Retina (tissue), 1 donor: Measurements from ENCODE around the gene SLC17A7.

ENCODE experiments used
- DNase-seq: peaks from one replicate; pipeline ENCODE4 v3.0.0-alpha.2; 2016

Gene SLC17A7

GRCh38 chr19:49403404-49404187 lies 37.7 kb downstream of the SLC17A7 start:
- peak; percentile 37 for DNase-seq

- DNase-seq, result no peak
Observed at GRCh38 chr19:49400029-49400428, 41.3 kb downstream of the SLC17A7 start.

GRCh38 chr19:49398931-49399330 lies 42.4 kb downstream of the SLC17A7 start:
- DNase-seq, result no peak

DNA sequence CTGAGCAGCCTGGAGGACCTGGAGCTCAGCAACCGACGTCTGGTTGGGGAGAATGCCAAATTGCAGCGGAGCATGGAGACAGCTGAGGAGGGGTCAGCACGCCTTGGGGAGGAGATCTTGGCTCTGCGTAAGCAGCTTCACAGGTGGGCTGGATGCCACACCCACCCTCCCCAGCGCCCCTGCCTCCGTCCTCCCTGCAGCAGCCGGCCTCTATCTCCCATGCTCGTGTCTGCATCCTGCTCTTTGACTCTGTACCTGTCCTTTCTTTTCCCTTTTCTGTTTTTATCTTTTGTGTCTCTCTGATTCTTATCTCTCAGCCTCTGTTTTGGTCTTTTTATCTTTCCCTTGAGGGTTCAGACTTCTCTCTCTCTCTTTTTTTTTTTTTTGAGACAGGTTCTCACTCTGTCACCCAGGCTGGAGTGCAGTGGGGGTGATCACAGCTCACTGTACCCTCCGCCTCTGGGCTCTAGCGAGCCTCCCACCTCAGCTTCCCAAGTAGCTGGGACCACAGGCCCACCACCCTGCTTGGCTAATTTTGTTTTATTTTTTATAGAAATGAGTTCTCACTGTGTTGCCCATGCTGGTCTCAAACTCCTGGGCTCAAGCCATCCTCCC lies 43.2 kb downstream of the SLC17A7 start:
- no peak for DNase-seq

- DNase-seq, result no peak
Observed at GRCh38 chr19:49396738-49397505, 44.4 kb downstream of the SLC17A7 start.

DNA sequence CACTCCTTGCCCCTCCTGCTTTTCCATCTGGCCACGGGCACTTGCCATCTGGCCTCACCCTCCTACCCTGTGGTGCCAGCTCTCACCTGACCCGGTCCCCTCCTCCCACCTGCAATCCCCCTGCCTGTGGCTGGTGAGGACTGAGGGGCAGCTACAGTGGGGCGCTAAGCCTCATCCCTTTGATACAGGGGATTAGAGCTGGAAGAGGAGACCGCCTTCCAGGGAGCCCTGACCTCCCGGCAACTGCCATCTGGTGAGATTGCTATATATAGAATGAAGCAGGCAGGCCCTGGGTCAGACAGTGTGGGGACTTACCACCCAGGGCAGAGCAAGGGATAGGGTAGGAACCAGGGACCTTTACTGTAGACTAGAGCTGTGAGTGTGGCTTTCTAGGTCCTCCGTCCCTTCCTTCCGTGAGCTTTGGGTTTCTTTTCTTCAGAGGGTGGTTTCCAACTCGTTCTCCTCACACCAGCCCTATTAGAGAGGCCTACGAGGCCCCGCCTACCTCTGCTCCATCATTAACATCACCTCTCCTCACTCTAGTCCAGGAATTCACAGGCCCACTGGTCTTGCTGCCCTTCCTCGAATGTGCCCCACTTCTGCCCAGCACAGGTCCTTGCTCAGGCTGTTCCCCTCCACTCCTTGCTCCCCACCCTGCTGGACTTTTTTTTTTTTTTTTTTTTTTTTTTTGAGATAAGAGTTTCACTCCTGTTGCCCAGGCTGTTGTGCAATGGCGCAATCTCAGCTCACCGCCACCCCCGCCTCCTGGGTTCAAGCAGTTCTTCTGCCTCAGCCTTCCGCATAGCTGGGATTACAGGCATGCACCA lies 45.5 kb downstream of the SLC17A7 start:
- no peak for DNase-seq

DNA sequence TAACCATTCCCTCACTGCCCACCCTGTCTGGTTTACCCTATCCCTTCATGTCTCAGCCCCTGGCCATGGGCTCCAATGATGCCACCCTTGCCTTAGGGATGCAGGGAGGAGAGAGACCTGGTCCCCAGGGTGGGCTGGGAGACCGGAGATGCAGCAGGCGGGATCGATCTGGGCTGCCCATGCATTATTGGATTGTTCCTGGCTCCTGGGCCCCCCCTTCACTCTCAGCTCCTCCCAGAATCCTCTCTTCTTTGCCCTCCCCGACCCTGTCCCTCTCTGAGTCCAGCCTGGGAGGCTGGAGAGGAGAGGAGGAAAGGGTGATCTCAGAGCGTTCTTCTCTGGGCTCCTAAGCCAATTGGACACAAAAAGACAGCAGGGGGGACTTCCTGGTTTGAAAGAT lies 47.4 kb downstream of the SLC17A7 start:
- DNase-seq, result peak; percentile 33

- DNase-seq, result peak; percentile 80
Observed at GRCh38 chr19:49391581-49392399, 49.5 kb downstream of the SLC17A7 start.

GRCh38 chr19:49390929-49391359 lies 50.4 kb downstream of the SLC17A7 start:
- DNase-seq, result no peak

GRCh38 chr19:49390131-49390928 lies 51.0 kb downstream of the SLC17A7 start:
- DNase-seq, result no peak

GRCh38 chr19:49389406-49389805 lies 51.9 kb downstream of the SLC17A7 start:
- no peak for DNase-seq

DNA sequence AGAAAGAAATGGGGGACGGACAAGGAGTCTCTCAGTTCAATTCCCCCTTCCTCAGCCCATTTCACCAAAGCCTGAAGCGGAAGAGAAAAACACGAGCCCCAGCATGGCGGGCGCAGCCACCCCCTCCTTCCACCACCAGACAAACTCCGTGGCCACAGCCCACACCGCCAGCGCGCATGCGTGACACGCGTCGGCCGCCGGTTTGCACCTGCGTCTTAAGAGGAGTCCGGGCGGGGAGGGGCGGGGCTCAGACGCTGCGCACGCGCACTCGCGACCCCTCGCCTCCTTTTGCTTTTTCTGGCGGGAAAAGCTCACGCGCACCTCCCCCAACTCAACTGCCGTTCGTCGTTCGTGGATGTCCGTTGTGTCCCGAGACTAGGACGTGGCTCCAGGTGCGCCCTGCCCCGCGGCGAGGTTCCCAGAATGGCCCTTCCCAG lies 53.4 kb downstream of the SLC17A7 start, which contains the start of gene KASH5:
TSS of gene KASH5 (plus strand) at position 314 of the 437 bp plus-strand sequence. CDS start 2,635 bp downstream, outside the sequence.
- no peak for DNase-seq

DNA sequence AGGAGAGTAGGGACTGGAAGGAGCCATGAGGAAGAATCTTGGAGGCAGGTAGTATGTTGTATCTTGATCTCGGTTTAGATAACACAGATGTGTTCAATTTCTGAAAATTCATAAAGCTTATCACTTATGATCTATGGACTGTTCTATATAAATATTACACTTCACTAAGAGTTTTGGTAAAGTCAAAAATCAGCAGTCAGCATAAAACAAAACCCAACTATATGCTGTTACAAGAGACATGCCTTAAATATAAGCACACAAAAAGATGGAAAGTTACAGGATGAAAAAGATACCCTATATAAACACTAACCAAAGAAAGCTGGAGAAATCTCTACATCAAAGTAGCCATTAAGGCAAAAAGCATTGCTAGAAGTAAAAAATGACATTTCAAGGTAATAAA lies 57.7 kb downstream of the SLC17A7 start:
- no peak for DNase-seq

- no peak for DNase-seq
Observed at GRCh38 chr19:49382639-49383038, 58.7 kb downstream of the SLC17A7 start.

DNA sequence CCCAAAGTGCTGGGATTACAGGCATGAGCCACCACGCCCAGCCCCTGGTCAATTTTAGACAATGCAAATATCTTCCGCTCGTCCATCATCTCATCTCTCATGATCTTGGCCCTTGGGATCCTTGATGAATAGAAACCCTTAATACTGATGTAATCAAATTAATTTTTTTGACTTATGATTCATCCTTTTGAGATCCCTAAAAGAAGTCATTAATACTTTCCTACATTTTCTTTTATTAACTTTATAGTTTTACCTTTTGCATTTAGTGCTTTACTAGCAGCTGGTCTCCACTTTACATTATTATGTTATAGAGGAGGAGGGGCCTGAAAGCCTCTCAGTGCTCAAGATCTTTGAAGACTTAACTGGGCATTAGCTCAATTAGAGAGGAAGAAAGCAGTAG lies 60.9 kb downstream of the SLC17A7 start:
- no peak for DNase-seq
